Astrocyte (in vitro differentiated cells and primary cell): Measurements from ENCODE around the gene TOR4A. TPM values are rescaled to one million over a fixed set of nuclear protein-coding genes. Genes with fewer than 3 reads are reported as not detected.

Source experiments
- DNase-seq: peaks from one replicate; pipeline ENCODE4 v3.0.0-alpha.2; 2010; ENCODE audit warnings: low read depth
- FAIRE-seq: peaks from 2 replicates; lab custom pipeline; 2011; peaks lifted over from hg19 to GRCh38; lab: Jason Lieb, UNC
- H2AFZ ChIP-seq: 2 replicates; pipeline ENCODE4 v1.6.0; 2012; ENCODE audit warnings: low read depth, low read length, inconsistent platforms
- H3K27ac ChIP-seq: 2 replicates; pipeline ENCODE4 v1.5.1; 2011; ENCODE audit warnings: low read depth, low read length, inconsistent platforms
- H3K27me3 ChIP-seq: 2 replicates; pipeline ENCODE4 v1.6.0; 2011; ENCODE audit warnings: low read length, inconsistent platforms; ENCODE audit not compliant: insufficient read depth
- H3K36me3 ChIP-seq: 2 replicates; pipeline ENCODE4 v1.5.1; 2011; ENCODE audit warnings: low read length, inconsistent platforms; ENCODE audit not compliant: insufficient read depth
- H3K4me1 ChIP-seq: 2 replicates; pipeline ENCODE4 v1.5.1; 2011; ENCODE audit warnings: low read length, inconsistent platforms; ENCODE audit not compliant: insufficient read depth
- H3K4me2 ChIP-seq: 2 replicates; pipeline ENCODE4 v1.6.0; 2012; ENCODE audit warnings: low read length, inconsistent platforms
- H3K4me3 ChIP-seq: 2 replicates; pipeline ENCODE4 v1.5.1; 2011; ENCODE audit warnings: low read depth, mild to moderate bottlenecking, low read length, inconsistent platforms; ENCODE audit not compliant: insufficient read depth
- H3K79me2 ChIP-seq: 2 replicates; pipeline ENCODE4 v1.6.0; 2012; ENCODE audit warnings: mild to moderate bottlenecking, low read length, inconsistent platforms; ENCODE audit not compliant: insufficient read depth
- H3K9ac ChIP-seq: 2 replicates; pipeline ENCODE4 v1.6.0; 2012; ENCODE audit warnings: mild to moderate bottlenecking, low read length, inconsistent platforms
- H3K9me3 ChIP-seq: 2 replicates; pipeline ENCODE4 v1.5.1; 2012; ENCODE audit warnings: low read depth, mild to moderate bottlenecking, low read length, inconsistent platforms; ENCODE audit not compliant: insufficient read depth
- H4K20me1 ChIP-seq: 2 replicates; pipeline ENCODE4 v1.6.0; 2012; ENCODE audit warnings: low read length, inconsistent platforms; ENCODE audit not compliant: insufficient read depth
- H3K27ac Mint-ChIP-seq: one replicate; pipeline ENCODE4 v1.8.0; 2021; ENCODE audit warnings: mild to moderate bottlenecking, mixed read lengths; ENCODE audit not compliant: unreplicated experiment
- H3K27me3 Mint-ChIP-seq: one replicate; pipeline ENCODE4 v1.8.0; 2021; ENCODE audit warnings: low read depth, mixed read lengths; ENCODE audit not compliant: unreplicated experiment
- H3K36me3 Mint-ChIP-seq: one replicate; pipeline ENCODE4 v1.8.0; 2021; ENCODE audit warnings: low read depth, mixed read lengths; ENCODE audit not compliant: unreplicated experiment
- H3K4me1 Mint-ChIP-seq: one replicate; pipeline ENCODE4 v1.8.0; 2021; ENCODE audit warnings: low read depth, mixed read lengths; ENCODE audit not compliant: unreplicated experiment
- H3K4me3 Mint-ChIP-seq: one replicate; pipeline ENCODE4 v1.8.0; 2021; ENCODE audit warnings: mild to moderate bottlenecking, moderate library complexity, mixed read lengths; ENCODE audit not compliant: unreplicated experiment
- H3K9me3 Mint-ChIP-seq: one replicate; pipeline ENCODE4 v1.8.0; 2021; ENCODE audit warnings: mild to moderate bottlenecking, mixed read lengths; ENCODE audit not compliant: unreplicated experiment
- EZH2 ChIP-seq: IDR thresholded peaks from 2 replicates; pipeline ENCODE4 v1.6.1; 2012; ENCODE audit warnings: mild to moderate bottlenecking, low read length, inconsistent platforms; ENCODE audit not compliant: insufficient read depth
- total RNA-seq: library from RNA; stranded (reverse); gene quantifications from 2 replicates; pipeline ENCODE4 v1.2.1, GENCODE V29; 2021
- TF ChIP-seq, protein P1 (sequence below): IDR thresholded peaks from 2 replicates; pipeline ENCODE4 v1.5.1; 2011; ENCODE audit warnings: low read depth, mild to moderate bottlenecking, inconsistent platforms, low read length, moderate library complexity; ENCODE audit not compliant: insufficient read depth

The TOR4A gene
- total RNA-seq, 1 donor from 2014 or later = 11.8 TPM

DNA sequence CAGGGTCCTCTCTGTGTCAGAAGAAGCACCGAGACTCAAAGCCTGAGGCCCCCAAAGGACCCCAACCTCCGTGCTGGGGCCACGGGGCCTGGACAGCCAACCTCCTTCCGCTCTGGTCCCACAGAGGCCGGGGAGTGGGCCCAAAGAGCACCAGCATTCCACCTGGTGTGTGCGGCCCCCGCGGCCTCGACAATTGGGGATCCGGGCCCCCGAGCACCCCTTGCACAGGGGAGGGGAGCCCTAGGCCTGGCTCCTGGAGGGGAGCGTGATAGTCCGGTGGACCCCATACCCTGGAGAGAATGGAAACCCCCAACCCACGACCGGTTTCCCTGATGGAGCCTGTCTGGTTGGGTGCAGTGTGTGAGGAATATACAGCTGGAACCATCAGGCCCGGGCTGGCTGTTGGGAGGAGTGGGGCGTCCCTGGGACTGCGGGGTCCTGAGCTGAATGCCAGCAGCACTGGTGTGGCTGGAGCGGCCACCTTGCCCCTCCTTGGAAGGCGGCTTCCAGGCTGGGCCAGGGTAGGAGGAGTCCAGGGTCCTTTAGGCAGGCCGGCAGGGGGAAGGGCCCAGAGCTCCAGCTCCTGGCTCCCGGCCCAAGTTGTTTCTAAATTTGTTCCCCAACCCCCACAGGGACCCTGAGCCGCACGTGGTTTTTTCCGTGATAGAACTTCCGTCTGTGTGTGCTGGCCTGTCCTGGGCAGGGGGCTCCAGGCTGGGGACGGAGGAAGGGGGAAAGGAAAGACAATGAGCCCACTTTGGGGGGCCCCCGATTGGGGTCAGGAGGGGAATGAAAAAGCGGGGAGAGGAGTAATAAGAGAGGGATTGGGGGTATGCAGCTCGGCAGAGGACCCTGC, 825 bp upstream of the TOR4A start:
- Histone ChIP-seq H3K79me2 (peaks cover 28% of the 10 kb centered on the region), H3K36me3 (no peaks in the 10 kb centered on the region), H3K4me3 (peak overlapping the region; percentile 73), H4K20me1 (peaks cover 50% of the 10 kb centered on the region), H3K4me2 (peak overlapping the region; percentile 93), H2AFZ (no peak overlapping the region), H3K9me3 (no peaks in the 10 kb centered on the region), H3K27ac (peak overlapping the region; percentile 50), H3K9ac (peak overlapping the region; percentile 74), H3K27me3 (no peaks in the 10 kb centered on the region), H3K4me1 (peaks cover 32% of the 10 kb centered on the region)
- Mint-ChIP-seq H3K36me3 (no peaks in the 10 kb centered on the region), H3K27me3 (no peaks in the 10 kb centered on the region), H3K9me3 (no peaks in the 10 kb centered on the region), H3K4me1 (no peaks in the 10 kb centered on the region), H3K4me3 (peak overlapping the region; percentile 77), H3K27ac (no peak overlapping the region)
- TF ChIP-seq EZH2 = no peak
- no peak for FAIRE-seq
- DNase-seq = peak; percentile 12

DNA sequence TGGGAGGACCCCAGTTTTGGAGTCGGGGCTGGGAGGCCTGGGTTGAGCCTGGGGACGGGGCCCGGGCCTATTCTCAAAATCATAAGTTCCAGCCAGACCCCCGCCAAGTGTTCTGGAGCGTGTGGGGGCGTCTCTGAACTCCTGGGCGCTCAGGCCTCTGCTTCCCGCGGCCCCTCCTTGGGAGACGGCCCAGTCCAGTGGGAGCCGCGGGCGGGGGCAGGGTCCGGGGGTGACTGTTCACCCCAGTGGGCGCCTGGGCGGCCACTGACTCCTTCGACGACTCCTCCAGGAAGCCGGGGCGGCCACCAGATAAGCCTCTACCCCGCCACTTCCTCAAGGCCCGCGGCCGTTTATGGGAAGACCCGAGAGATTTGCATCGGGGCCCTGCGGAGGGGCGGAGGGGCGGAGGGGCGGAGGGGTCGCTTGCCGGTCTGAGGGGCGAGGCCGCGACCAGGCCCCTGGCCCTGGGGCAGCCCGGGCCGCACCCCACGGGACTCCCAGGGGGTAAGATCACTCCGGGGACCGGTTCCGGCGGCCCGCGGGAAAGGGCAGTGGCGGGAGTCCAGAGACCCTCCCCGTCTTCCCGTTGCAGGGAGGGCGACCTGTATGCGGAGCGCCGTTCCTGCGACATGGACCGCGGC, 655 bp downstream of the TOR4A start:
- H3K27me3 ChIP-seq = no peaks in the 10 kb centered on the region
- Mint-ChIP-seq H3K27me3 (no peaks in the 10 kb centered on the region), H3K4me3 (peak overlapping the region; percentile 80), H3K4me1 (no peaks in the 10 kb centered on the region), H3K9me3 (no peaks in the 10 kb centered on the region), H3K27ac (no peak overlapping the region), H3K36me3 (peaks cover 3% of the 10 kb centered on the region)
- no peaks in the 10 kb centered on the region for H3K36me3 ChIP-seq
- peak overlapping the region; percentile 40 for H3K27ac ChIP-seq
- peak overlapping the region; percentile 93 for H3K4me2 ChIP-seq
- H3K9ac ChIP-seq = peak overlapping the region; percentile 74
- DNase-seq (no peak), FAIRE-seq (no peak)
- TF ChIP-seq, protein P1, sequence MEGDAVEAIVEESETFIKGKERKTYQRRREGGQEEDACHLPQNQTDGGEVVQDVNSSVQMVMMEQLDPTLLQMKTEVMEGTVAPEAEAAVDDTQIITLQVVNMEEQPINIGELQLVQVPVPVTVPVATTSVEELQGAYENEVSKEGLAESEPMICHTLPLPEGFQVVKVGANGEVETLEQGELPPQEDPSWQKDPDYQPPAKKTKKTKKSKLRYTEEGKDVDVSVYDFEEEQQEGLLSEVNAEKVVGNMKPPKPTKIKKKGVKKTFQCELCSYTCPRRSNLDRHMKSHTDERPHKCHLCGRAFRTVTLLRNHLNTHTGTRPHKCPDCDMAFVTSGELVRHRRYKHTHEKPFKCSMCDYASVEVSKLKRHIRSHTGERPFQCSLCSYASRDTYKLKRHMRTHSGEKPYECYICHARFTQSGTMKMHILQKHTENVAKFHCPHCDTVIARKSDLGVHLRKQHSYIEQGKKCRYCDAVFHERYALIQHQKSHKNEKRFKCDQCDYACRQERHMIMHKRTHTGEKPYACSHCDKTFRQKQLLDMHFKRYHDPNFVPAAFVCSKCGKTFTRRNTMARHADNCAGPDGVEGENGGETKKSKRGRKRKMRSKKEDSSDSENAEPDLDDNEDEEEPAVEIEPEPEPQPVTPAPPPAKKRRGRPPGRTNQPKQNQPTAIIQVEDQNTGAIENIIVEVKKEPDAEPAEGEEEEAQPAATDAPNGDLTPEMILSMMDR = no peak
- TF ChIP-seq EZH2 = no peak
- no peak overlapping the region for H2AFZ ChIP-seq
- H3K79me2 ChIP-seq = peaks cover 28% of the 10 kb centered on the region
- peaks cover 32% of the 10 kb centered on the region for H3K4me1 ChIP-seq
- no peaks in the 10 kb centered on the region for H3K9me3 ChIP-seq
- H4K20me1 ChIP-seq = peaks cover 54% of the 10 kb centered on the region
- H3K4me3 ChIP-seq = peak overlapping the region; percentile 73

DNA sequence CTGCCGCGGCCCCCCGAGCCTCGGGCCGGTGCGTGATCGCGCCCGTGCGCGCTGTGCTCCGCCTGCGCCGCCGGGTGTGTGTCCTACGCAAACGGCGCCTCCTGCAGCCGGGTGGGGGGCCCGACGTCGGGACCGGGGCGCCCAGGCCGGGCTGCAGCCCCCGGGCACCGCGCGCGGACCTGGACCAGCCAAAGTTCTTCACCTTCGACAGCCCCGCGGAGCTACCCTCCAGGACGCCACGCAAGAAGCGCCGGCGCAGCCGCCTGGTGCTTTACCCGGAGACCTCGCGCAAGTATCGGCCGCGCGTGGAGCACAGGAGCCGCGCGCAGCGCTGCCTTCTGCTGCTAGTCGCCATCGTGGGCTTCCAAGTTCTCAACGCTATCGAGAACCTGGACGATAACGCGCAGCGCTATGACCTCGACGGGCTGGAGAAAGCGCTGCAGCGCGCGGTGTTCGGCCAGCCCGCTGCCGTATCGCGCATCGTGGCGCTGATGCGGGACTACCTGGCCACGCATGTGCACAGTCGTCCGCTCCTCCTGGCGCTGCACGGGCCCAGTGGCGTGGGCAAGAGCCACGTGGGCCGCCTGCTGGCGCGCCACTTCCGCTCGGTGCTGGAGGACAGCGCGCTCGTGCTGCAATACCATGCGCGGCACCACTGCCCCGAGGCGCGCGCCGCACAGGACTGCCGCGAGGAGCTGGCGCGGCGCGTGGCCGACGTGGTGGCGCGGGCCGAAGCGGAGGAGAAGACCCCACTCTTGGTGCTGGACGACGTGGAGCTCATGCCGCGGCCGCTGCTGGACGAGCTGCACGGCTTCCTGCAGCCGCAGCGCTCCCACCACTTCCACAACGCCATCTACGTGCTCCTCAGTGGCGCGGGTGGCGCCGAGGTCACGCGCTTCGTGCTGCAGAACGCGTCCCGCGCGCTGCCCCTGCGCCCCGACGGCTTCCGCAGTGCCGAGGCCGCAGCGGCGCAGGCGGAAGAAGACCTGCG, 1.5 kb downstream of the TOR4A start:
- H3K9me3 Mint-ChIP-seq = no peaks in the 10 kb centered on the region
- TF ChIP-seq EZH2 = no peak
- TF ChIP-seq, protein P1 = no peak
- DNase-seq = no peak
- peaks cover 3% of the 10 kb centered on the region for H3K36me3 Mint-ChIP-seq
- H3K4me1 Mint-ChIP-seq = no peaks in the 10 kb centered on the region
- H3K4me3 Mint-ChIP-seq = no peak overlapping the region
- H3K9ac ChIP-seq = peak overlapping the region; percentile 74
- H3K27ac Mint-ChIP-seq = no peak overlapping the region
- H3K27me3 ChIP-seq = no peaks in the 10 kb centered on the region
- no peak overlapping the region for H2AFZ ChIP-seq
- H3K4me1 ChIP-seq = peaks cover 32% of the 10 kb centered on the region
- no peak overlapping the region for H3K27ac ChIP-seq
- peak overlapping the region; percentile 42 for H3K4me3 ChIP-seq
- no peaks in the 10 kb centered on the region for H3K27me3 Mint-ChIP-seq
- peak overlapping the region; percentile 93 for H3K4me2 ChIP-seq
- FAIRE-seq = no peak
- H3K79me2 ChIP-seq = peaks cover 28% of the 10 kb centered on the region
- no peaks in the 10 kb centered on the region for H3K9me3 ChIP-seq
- H4K20me1 ChIP-seq = peaks cover 47% of the 10 kb centered on the region
- no peaks in the 10 kb centered on the region for H3K36me3 ChIP-seq
